Measurements from ENCODE around the gene ADAT2. TPM values are rescaled to one million over a fixed set of nuclear protein-coding genes. Genes with fewer than 3 reads are reported as not detected.

Gene ADAT2
- total and polyA plus RNA-seq, 2 of the 8 experiments (the other 6 are each of a cell fraction or from before 2014, with no cell fraction given) = 4.3 to 11.8 TPM

DNA sequence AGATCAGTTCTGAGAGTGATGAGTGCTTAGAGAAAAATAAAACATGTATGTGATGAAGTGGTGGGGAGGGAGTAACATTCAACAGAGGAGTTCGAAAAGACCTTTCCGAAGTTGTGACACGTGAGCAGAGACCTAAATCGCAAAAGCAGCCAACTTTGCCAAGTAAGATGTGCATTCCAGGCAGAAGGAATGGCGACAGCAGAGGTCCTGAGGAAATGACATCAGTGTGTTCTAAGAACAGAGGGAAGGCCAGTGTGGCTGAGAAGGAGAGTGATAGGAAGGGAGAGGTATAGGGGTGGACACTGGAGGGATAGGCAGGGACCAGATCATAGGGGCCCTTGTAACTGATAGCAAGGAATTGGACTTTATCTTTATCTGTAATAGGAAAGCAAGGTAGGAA, 51.3 kb downstream of the ADAT2 start (continued):
- TF ChIP-seq, protein P1, sequence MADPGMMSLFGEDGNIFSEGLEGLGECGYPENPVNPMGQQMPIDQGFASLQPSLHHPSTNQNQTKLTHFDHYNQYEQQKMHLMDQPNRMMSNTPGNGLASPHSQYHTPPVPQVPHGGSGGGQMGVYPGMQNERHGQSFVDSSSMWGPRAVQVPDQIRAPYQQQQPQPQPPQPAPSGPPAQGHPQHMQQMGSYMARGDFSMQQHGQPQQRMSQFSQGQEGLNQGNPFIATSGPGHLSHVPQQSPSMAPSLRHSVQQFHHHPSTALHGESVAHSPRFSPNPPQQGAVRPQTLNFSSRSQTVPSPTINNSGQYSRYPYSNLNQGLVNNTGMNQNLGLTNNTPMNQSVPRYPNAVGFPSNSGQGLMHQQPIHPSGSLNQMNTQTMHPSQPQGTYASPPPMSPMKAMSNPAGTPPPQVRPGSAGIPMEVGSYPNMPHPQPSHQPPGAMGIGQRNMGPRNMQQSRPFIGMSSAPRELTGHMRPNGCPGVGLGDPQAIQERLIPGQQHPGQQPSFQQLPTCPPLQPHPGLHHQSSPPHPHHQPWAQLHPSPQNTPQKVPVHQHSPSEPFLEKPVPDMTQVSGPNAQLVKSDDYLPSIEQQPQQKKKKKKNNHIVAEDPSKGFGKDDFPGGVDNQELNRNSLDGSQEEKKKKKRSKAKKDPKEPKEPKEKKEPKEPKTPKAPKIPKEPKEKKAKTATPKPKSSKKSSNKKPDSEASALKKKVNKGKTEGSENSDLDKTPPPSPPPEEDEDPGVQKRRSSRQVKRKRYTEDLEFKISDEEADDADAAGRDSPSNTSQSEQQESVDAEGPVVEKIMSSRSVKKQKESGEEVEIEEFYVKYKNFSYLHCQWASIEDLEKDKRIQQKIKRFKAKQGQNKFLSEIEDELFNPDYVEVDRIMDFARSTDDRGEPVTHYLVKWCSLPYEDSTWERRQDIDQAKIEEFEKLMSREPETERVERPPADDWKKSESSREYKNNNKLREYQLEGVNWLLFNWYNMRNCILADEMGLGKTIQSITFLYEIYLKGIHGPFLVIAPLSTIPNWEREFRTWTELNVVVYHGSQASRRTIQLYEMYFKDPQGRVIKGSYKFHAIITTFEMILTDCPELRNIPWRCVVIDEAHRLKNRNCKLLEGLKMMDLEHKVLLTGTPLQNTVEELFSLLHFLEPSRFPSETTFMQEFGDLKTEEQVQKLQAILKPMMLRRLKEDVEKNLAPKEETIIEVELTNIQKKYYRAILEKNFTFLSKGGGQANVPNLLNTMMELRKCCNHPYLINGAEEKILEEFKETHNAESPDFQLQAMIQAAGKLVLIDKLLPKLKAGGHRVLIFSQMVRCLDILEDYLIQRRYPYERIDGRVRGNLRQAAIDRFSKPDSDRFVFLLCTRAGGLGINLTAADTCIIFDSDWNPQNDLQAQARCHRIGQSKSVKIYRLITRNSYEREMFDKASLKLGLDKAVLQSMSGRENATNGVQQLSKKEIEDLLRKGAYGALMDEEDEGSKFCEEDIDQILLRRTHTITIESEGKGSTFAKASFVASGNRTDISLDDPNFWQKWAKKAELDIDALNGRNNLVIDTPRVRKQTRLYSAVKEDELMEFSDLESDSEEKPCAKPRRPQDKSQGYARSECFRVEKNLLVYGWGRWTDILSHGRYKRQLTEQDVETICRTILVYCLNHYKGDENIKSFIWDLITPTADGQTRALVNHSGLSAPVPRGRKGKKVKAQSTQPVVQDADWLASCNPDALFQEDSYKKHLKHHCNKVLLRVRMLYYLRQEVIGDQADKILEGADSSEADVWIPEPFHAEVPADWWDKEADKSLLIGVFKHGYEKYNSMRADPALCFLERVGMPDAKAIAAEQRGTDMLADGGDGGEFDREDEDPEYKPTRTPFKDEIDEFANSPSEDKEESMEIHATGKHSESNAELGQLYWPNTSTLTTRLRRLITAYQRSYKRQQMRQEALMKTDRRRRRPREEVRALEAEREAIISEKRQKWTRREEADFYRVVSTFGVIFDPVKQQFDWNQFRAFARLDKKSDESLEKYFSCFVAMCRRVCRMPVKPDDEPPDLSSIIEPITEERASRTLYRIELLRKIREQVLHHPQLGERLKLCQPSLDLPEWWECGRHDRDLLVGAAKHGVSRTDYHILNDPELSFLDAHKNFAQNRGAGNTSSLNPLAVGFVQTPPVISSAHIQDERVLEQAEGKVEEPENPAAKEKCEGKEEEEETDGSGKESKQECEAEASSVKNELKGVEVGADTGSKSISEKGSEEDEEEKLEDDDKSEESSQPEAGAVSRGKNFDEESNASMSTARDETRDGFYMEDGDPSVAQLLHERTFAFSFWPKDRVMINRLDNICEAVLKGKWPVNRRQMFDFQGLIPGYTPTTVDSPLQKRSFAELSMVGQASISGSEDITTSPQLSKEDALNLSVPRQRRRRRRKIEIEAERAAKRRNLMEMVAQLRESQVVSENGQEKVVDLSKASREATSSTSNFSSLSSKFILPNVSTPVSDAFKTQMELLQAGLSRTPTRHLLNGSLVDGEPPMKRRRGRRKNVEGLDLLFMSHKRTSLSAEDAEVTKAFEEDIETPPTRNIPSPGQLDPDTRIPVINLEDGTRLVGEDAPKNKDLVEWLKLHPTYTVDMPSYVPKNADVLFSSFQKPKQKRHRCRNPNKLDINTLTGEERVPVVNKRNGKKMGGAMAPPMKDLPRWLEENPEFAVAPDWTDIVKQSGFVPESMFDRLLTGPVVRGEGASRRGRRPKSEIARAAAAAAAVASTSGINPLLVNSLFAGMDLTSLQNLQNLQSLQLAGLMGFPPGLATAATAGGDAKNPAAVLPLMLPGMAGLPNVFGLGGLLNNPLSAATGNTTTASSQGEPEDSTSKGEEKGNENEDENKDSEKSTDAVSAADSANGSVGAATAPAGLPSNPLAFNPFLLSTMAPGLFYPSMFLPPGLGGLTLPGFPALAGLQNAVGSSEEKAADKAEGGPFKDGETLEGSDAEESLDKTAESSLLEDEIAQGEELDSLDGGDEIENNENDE (IDR thresholded peaks at IDR 0.05; ENCODE audit: insufficient replicate concordance, low read length) = no peak
- TF ChIP-seq ZNF274 (IDR thresholded peaks at IDR 0.05; ENCODE audit: borderline replicate concordance, extremely low read depth, low read length) = no peak
- TF ChIP-seq TCF12 (IDR thresholded peaks at IDR 0.05; ENCODE audit: low read depth, low read length) = no peak
- TF ChIP-seq, protein P2, sequence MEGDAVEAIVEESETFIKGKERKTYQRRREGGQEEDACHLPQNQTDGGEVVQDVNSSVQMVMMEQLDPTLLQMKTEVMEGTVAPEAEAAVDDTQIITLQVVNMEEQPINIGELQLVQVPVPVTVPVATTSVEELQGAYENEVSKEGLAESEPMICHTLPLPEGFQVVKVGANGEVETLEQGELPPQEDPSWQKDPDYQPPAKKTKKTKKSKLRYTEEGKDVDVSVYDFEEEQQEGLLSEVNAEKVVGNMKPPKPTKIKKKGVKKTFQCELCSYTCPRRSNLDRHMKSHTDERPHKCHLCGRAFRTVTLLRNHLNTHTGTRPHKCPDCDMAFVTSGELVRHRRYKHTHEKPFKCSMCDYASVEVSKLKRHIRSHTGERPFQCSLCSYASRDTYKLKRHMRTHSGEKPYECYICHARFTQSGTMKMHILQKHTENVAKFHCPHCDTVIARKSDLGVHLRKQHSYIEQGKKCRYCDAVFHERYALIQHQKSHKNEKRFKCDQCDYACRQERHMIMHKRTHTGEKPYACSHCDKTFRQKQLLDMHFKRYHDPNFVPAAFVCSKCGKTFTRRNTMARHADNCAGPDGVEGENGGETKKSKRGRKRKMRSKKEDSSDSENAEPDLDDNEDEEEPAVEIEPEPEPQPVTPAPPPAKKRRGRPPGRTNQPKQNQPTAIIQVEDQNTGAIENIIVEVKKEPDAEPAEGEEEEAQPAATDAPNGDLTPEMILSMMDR (IDR thresholded peaks at IDR 0.05; ENCODE audit: control extremely low read depth in 1 of 3, insufficient read depth in 1 of 3, low read depth in 1 of 3, low read length in 3 of 3) = no peak
- TF ChIP-seq SP1 (IDR thresholded peaks at IDR 0.05; ENCODE audit: low read depth, low read length) = no peak
- TF ChIP-seq POU5F1 (IDR thresholded peaks at IDR 0.05; ENCODE audit: low read depth, low read length) = no peak
- TF ChIP-seq SIN3A (conservative IDR thresholded peaks at IDR 0.05 in 1 of 2, IDR thresholded peaks at IDR 0.05 in 1 of 2; ENCODE audit: low read depth in 1 of 2, low read length in 2 of 2) = no peak
- TF ChIP-seq CTBP2 (IDR thresholded peaks at IDR 0.05; ENCODE audit: borderline replicate concordance, insufficient read depth, insufficient read length, low read length) = no peak
